ENCODE data around the gene FLNC. TPM values are rescaled to one million over a fixed set of nuclear protein-coding genes. Genes with fewer than 3 reads are reported as not detected.

The FLNC gene
- total and polyA plus RNA-seq, 9 of the 15 experiments (the other 6 are each of a cell fraction or from before 2014, with no cell fraction given) = 0.90 to 155 (median 28.8) TPM

- TF ChIP-seq YY1 (IDR thresholded peaks at IDR 0.05; ENCODE audit: borderline replicate concordance in 1 of 3, control insufficient read depth in 1 of 3, extremely low read depth in 1 of 3, insufficient read depth in 3 of 3, insufficient read length in 1 of 3, insufficient replicate concordance in 2 of 3, low read depth in 1 of 3, low read length in 2 of 3) = peak in 1 of 3 experiments; percentile 26
- TF ChIP-seq KLF10 (CRISPR knock-in tag; IDR thresholded peaks at IDR 0.05) = 0 out of 2 replicates have a peak, but pooled peaks have one; percentile 37
- TF ChIP-seq DIDO1 (tag; IDR thresholded peaks at IDR 0.05; ENCODE audit: low read depth) = no peak
- no peak for TF ChIP-seq ZBTB8A (IDR thresholded peaks at IDR 0.05; ENCODE audit: partially characterized antibody)
- TF ChIP-seq ZNF436 (CRISPR knock-in tag; IDR thresholded peaks at IDR 0.05) = no peak
- no peak for TF ChIP-seq ZNF696 (CRISPR knock-in tag; conservative IDR thresholded peaks at IDR 0.05)
- peak; percentile 95 for TF ChIP-seq JUN (IDR thresholded peaks at IDR 0.05; ENCODE audit: borderline replicate concordance, low read depth, low read length)
- TF ChIP-seq JUN (CRISPR knock-in tag; IDR thresholded peaks at IDR 0.05; ENCODE audit: borderline replicate concordance) = peak; percentile 97
- no peak for TF ChIP-seq GATAD2B (IDR thresholded peaks at IDR 0.05; ENCODE audit: borderline replicate concordance)
- TF ChIP-seq FOXJ3 (CRISPR knock-in tag; IDR thresholded peaks at IDR 0.05) = no peak
- no peak for TF ChIP-seq HDAC3 (IDR thresholded peaks at IDR 0.05; ENCODE audit: borderline replicate concordance, partially characterized antibody)
- no peak for TF ChIP-seq MAFF (IDR thresholded peaks at IDR 0.05; ENCODE audit: low read length)
- no peak for TF ChIP-seq ZNF77 (CRISPR knock-in tag; IDR thresholded peaks at IDR 0.05)
- no peak for TF ChIP-seq KAT8 (IDR thresholded peaks at IDR 0.05; ENCODE audit: low read depth)
- no peak for TF ChIP-seq ZNF311 (CRISPR knock-in tag; IDR thresholded peaks at IDR 0.05)
- no peak for TF ChIP-seq ZBTB12 (CRISPR knock-in tag; IDR thresholded peaks at IDR 0.05)
- peak; percentile 52; the same call in 1 of the 2 replicates for TF ChIP-seq TEAD4 (IDR thresholded peaks at IDR 0.05; ENCODE audit: low read length)
- TF ChIP-seq TEAD4 (CRISPR knock-in tag; IDR thresholded peaks at IDR 0.05; ENCODE audit: borderline replicate concordance) = no peak
- TF ChIP-seq GABPA (tag; conservative IDR thresholded peaks at IDR 0.05; ENCODE audit: low read depth) = no peak
- TF ChIP-seq TBP (optimal IDR thresholded peaks at IDR 0.05; ENCODE audit: low read depth, low read length) = peak; percentile 53
- no peak for TF ChIP-seq HMG20B (CRISPR knock-in tag; IDR thresholded peaks at IDR 0.05)
- no peak for TF ChIP-seq RAD51 (IDR thresholded peaks at IDR 0.05; ENCODE audit: borderline replicate concordance, low read depth)
- no peak for TF ChIP-seq HES1 (IDR thresholded peaks at IDR 0.05; ENCODE audit: low read depth)
- no peak for TF ChIP-seq ZC3H11A (IDR thresholded peaks at IDR 0.05; ENCODE audit: low read depth, low read length)
- no peak for TF ChIP-seq RFX7 (CRISPR knock-in tag; IDR thresholded peaks at IDR 0.05)
- TF ChIP-seq CREB1 (IDR thresholded peaks at IDR 0.05) = peak; percentile 41
- peak; percentile 63; the same call in 1 of the 2 replicates for TF ChIP-seq CREB1 (CRISPR knock-in tag; IDR thresholded peaks at IDR 0.05)
These were observed 2.8 kb upstream of the FLNC start (continued) for GRCh38 chr7:128827248-128827958.
